HAP-1 (cell line): ENCODE results near the gene OPN4.
"Not testable (repeated sequence)": the region's sequence is repeated elsewhere in the genome, so short reads cannot be mapped to it uniquely, and the experiment has no call there.

Source experiments
- DNase-seq, 2 experiments: peaks; one replicate each; pipeline ENCODE4 v3.0.0-alpha.2; 2016 to 2020; ENCODE audit warnings: low spot score in 2 of 2
- H3K27me3 ChIP-seq: fragments of 250-450 bp; sonication (Bioruptor Pico); 2 replicates; pipeline ENCODE4 v1.5.1; 2020; ENCODE audit warnings: low read depth, mild to moderate bottlenecking, moderate library complexity
- H3K36me3 ChIP-seq: fragments of 250-450 bp; sonication (Bioruptor Pico); replicated peaks from 2 replicates; pipeline ENCODE4 v1.5.1; 2020; ENCODE audit warnings: mild to moderate bottlenecking
- H3K4me1 ChIP-seq: fragments of 250-450 bp; sonication (Bioruptor Pico); 2 replicates; pipeline ENCODE4 v1.5.1; 2020; ENCODE audit warnings: mild to moderate bottlenecking
- H3K4me3 ChIP-seq: fragments of 250-450 bp; sonication (Bioruptor Pico); 2 replicates; pipeline ENCODE4 v1.5.1; 2020; ENCODE audit warnings: mild to moderate bottlenecking, moderate library complexity
- H3K9me3 ChIP-seq: fragments of 250-450 bp; sonication (Bioruptor Pico); 2 replicates; pipeline ENCODE4 v1.5.1; 2020; ENCODE audit warnings: mild to moderate bottlenecking, moderate library complexity
- in situ Hi-C: fragments of 300-500 bp; cut with MboI; formaldehyde crosslinking; loops from 3 replicates; pipeline ENCODE4 v1.14.3; 2020; ENCODE audit warnings: low sequenced_read_pairs, inconsistent platforms, mixed read lengths

OPN4 gene

DNA sequence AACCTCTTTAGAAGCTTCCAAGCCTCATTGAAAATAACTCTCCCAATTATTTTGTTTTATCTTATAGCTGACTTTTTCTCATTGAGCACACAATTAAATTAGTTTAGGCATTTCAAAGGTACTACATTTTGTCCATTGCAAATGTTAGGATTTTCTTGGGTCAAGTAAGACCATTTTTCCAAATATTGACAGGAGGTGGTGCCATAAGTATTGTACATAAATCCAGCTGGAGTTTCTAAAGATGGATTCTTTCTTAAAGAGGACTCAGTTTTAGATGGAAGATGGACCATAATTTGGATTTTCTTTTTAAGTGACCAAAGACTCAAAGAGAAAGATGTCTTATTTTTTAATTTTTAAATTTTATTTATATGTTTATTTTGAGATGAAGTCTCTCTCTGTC, 12.3 kb upstream of the OPN4 start:
- in situ Hi-C loops: no loop called here
- no peak overlapping the region for H3K4me3 ChIP-seq
- no peaks in the 10 kb centered on the region for H3K36me3 ChIP-seq
- H3K9me3 ChIP-seq: no peaks in the 10 kb centered on the region
- peaks cover 14% of the 10 kb centered on the region for H3K27me3 ChIP-seq
- no peaks in the 10 kb centered on the region for H3K4me1 ChIP-seq
- DNase-seq: no peak

DNA sequence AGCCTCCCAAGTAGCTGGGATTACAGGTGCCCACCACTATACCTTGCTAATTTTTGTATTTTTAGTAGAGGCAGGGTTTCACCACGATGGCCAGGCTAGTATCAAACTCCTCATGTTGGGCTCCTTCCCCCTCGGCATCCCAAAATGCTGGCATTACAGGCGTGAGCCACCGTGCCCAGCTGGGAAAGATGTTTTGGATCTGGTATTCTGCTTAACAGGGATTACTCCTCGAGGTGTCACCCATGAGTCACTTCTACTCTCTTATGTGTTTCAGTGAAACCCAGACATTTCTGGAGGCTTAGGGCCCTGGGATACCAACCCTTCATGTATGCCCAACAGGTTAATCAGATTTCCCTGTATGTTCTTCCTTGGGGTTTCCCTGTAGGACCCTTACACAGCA, 11.8 kb upstream of the OPN4 start:
- in situ Hi-C loops: no loop called here
- Histone ChIP-seq H3K4me1 (no peaks in the 10 kb centered on the region), H3K27me3 (peaks cover 10% of the 10 kb centered on the region), H3K36me3 (no peaks in the 10 kb centered on the region), H3K4me3 (no peak overlapping the region), H3K9me3 (no peaks in the 10 kb centered on the region)
- DNase-seq: no peak

DNA sequence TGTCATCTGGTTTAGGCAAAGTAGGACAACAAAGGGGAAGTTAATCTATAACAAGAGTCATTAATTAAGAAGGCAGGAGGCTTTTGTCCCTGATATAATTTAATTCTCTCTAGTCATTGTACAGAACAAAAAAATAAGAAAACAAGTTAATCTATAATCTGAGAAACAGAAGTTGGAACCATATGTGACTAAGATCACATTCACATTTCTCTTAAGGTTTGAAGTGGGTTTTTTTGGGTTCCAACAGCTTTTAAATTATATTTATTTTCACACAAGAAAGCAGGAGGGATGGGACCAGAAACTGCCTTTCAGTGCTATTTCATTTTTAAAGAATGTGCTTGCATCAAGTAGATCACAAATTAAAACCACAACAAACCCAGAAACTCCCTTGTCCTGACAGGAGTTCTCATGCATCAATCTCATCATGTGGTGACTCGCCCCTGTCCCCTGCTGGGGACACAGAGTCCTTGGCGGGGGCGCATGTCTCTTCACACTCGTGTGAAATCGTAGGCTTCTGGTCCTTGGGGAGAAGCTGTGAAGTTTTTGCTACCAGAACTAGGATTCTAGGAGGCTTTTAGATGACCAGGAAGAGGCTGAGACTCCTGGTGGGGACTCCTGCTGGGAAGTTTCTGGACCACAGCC, 10.1 kb upstream of the OPN4 start:
- H3K9me3 ChIP-seq: no peaks in the 10 kb centered on the region
- H3K4me3 ChIP-seq: no peak overlapping the region
- peaks cover 7% of the 10 kb centered on the region for H3K4me1 ChIP-seq
- H3K36me3 ChIP-seq: no peaks in the 10 kb centered on the region
- DNase-seq: no peak
- peaks cover 6% of the 10 kb centered on the region for H3K27me3 ChIP-seq
- in situ Hi-C loops: no loop called here

DNA sequence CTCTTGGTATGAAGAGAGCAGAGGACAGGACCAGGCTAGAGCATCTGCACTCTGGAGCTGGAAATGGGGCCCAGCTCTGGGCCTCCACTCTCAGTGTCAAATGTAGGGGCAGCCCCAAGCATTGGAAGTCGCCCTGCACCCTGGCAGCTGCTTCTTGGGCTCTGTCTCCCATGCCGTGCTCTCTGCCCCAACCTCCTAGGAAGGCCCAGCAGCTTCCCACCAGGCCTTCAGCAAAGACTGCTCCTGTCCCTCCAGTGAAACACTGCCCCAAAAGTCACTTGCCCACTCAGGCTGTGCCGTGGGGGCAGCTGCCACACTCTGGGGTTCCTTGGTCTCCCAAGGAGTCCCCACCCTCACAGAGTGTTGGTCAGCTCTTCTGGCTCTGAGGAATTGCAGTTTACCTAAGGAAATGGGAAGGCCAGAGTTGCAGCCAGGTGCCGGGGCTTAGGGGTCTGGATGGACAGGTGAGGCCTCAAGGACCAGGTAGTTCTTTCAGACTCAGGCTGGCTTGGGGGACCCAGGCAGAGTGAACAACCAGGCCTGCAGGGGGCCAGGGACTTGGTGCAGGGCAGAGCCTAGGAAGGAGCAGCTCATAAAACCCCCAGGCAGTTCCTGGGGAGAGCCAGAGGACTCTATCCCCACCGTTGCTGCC, 9.4 kb upstream of the OPN4 start:
- Histone ChIP-seq H3K4me1 (peaks cover 7% of the 10 kb centered on the region), H3K4me3 (no peak overlapping the region), H3K27me3 (no peaks in the 10 kb centered on the region; the same call in 1 of the 2 replicates), H3K36me3 (no peaks in the 10 kb centered on the region), H3K9me3 (no peaks in the 10 kb centered on the region)
- no peak for DNase-seq
- in situ Hi-C loops: no loop called here

DNA sequence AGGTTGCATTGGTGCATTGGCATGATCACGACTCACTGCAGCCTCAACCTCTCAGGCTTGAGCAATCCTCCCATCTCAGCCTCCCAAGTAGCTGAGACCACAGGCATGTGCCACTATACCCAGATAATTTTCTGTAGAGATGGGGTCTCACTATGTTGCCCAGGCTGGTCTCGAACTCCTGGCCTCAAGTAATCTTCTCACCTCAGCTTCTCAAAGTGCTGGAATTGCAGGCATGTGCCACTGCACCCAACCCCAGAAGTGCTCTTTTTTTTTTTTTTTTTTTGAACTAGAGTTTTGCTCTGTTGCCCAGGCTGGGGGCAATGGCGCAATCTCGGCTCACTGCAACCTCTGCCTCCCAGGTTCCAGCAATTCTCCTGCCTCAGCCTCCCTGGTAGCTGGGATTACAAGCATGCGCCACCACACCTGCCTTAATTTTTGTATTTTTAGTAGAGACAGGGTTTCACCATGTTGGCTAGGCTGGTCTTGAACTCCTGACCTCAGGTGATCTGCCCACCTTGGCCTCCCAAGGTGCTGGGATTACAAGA, 8.7 kb upstream of the OPN4 start:
- in situ Hi-C loops, H3K36me3 ChIP-seq, H3K9me3 ChIP-seq, H3K4me3 ChIP-seq, H3K4me1 ChIP-seq, H3K27me3 ChIP-seq, DNase-seq: not testable (repeated sequence)

DNA sequence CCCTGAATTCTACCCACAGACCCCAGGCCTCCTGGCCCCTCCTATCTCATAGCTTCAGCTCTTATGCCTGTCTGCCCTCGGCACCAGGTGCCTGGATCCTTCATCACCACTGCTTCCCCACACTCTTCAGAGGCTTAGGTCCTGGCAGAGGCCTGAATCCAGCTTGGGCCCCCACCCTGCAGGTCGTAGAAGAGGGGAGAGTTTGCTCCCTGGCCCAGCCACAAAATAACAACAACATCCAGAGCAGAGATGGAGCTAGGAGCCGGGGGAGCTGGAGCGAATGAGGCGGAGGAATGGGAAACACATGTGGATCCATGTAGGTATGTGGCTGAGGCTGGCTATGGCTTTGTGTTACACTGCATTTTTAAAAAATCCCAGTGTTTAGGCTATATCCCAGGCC, 7.8 kb upstream of the OPN4 start:
- peaks cover 7% of the 10 kb centered on the region for H3K4me1 ChIP-seq
- in situ Hi-C loops: no loop called here
- no peaks in the 10 kb centered on the region for H3K36me3 ChIP-seq
- H3K4me3 ChIP-seq: no peak overlapping the region
- no peak for DNase-seq
- H3K9me3 ChIP-seq: no peaks in the 10 kb centered on the region
- no peaks in the 10 kb centered on the region for H3K27me3 ChIP-seq

DNA sequence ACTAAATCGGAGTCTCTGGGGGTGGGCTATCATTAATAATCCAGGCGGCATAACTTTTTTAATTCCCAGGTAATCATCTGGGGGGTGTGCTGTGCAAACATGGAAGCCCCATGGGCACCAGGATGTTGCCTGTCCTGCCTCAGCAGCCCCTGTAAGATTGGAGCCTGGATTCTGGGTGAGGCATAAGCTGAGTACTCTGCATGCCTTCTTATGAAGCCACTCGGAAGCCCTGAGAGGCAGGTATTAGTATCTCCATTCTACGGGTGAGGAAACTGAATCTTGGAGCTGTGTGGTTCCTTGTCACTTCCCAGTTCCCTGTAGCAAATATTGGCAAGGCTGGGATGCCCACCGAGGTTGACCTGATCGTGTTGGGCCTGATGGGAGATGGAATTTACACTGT, 7.4 kb upstream of the OPN4 start:
- H3K4me3 ChIP-seq: no peak overlapping the region
- H3K27me3 ChIP-seq: no peaks in the 10 kb centered on the region
- no peaks in the 10 kb centered on the region for H3K36me3 ChIP-seq
- in situ Hi-C loops: no loop called here
- DNase-seq: no peak
- no peaks in the 10 kb centered on the region for H3K9me3 ChIP-seq
- H3K4me1 ChIP-seq: peaks cover 7% of the 10 kb centered on the region

DNA sequence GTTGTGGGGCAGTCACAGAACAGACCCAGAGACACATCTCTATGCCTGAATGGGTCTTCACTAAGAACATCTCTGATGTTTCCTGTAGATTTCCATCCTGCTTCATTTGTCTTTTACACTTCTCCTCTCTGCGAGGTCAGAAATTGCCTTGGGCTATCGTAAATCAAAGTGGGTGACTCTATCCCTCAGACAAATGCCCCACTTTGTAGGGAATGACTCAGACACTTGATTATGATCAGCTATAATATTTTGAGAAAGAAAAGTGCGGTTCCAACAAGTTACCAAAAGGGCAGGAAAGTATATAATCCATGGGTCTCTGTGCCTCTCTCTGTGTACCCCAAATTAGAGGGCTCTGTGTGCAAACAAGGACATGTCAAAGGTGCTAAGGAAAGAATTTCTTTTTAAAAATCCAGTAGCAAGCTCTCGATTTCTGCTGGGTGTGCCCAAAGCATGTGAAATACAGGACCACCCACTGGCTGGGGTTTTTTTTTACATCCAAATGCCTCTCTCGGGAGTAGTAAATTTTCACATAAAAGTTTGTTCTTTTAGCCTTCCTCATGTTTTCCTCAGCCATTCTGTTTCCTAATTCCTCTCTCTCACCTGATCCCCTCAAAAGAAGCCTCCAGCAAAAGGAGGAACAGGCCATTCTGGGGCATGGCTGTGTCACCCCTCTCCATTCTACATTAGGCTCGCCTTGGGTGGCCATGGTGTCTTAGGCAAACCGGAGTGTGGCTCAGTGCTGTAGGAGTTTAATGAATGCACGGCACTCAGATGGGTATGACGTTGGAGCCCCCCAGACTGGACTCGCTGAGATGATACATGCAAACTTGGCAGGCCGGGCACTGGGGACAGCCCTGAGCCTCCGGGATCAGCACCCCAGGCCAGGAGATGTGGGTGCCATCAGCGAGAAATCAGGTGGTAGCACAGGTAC, 6.3 kb upstream of the OPN4 start:
- no peaks in the 10 kb centered on the region for H3K27me3 ChIP-seq
- H3K9me3 ChIP-seq: no peaks in the 10 kb centered on the region
- H3K4me3 ChIP-seq: no peak overlapping the region
- DNase-seq: peak in 1 of 2 experiments; percentile 34
- no peaks in the 10 kb centered on the region for H3K36me3 ChIP-seq
- peaks cover 7% of the 10 kb centered on the region for H3K4me1 ChIP-seq
- in situ Hi-C loops: no loop called here

DNA sequence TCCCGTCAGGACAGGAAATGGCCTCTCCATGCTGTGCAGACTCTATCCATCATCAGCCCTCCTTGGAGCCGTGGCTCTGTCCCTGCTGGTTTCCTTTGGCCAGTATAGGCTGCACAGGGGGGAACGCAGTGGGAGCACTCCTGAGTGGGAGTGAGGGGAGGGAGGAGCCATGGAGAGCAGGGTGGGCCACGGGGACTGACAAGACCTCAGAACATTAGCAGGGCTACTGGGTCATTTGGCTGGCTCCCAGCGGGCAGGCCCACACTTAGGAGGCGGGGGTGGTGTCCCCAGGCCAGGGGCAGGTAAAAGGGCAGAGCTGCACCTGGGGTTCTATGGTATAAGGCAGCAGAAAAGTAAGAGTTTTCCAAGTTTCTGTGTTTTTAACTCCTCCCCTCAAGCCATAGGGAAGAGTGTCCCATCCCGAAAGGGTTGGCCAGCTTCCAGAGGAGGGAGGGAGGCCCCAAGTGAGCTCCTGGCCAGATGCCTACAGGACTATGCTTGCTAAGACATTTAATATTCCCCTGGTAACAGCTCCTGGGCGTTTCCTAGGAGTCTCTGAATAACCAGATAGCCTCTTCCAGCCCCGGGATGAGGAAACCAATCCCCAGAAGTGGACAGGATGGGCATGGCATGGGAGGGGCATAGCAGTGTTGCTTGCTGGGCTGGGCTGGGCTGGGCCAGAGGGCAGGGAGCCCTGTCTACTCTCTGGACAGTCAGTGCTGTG, 5.5 kb upstream of the OPN4 start:
- peak in 1 of 2 experiments; percentile 61 for DNase-seq
- no peak overlapping the region for H3K4me3 ChIP-seq

DNA sequence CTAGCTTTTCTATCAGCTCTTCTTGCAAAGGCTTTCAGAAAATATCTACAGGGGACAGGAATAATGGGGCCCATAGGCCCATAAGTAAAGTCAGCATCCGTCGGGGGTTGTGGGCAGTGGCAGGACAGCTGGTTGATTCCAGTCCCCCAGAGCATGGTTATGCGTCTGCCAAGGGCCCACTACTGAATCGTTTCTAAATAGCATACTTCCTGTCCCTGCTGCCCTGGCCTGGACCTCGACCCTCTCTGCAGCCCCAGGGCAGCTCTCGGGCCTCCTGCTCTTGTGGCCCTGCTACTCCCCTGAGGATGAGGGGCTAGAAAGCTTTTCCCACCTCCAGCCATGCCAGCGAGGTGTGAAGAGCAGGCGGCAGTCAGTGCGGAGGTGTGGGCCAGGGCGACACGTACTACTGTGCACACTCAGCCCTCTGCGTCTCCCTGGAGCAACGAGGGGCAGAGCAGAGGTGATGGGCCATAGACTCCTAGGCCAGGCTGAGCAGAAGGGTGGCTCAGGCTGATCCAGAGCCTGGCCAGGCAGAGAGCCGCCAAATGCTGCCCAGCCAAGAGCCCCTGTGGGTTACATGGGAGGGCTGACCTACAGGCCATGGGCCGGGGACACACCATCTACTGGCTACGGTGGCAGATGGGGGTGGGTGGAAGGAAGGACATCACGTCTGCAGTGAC, 4.7 kb upstream of the OPN4 start:
- no peaks in the 10 kb centered on the region for H3K36me3 ChIP-seq
- no peaks in the 10 kb centered on the region for H3K27me3 ChIP-seq
- peaks cover 7% of the 10 kb centered on the region for H3K4me1 ChIP-seq
- H3K9me3 ChIP-seq: no peaks in the 10 kb centered on the region
- no peak overlapping the region for H3K4me3 ChIP-seq
- no peak for DNase-seq
- in situ Hi-C loops: no loop called here

More for the DNA sequence above, 5.5 kb upstream of the OPN4 start:
- Histone ChIP-seq H3K36me3 (no peaks in the 10 kb centered on the region), H3K27me3 (no peaks in the 10 kb centered on the region), H3K9me3 (no peaks in the 10 kb centered on the region), H3K4me1 (peaks cover 7% of the 10 kb centered on the region)
- in situ Hi-C loops: no loop called here

DNA sequence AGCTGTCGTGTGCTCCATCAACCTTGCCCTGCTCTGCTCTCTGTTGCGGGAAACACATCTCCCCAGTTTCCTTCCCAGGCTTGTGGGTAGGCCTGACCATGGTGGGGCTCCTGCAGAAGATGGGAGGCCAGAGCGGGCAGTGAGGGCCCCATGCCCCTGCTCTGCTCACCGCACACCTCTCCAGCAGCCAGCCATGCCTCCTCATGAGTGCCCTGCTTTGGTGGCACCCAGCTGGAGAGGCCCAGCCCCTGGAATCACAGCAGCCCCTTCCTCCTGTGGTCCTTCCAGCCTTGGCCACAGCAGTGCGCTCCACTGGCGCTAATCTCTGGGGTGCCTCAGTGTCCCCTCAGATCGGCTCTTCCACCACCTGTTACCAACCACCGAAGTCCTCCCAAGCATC, 4.2 kb upstream of the OPN4 start:
- in situ Hi-C loops: no loop called here

DNA sequence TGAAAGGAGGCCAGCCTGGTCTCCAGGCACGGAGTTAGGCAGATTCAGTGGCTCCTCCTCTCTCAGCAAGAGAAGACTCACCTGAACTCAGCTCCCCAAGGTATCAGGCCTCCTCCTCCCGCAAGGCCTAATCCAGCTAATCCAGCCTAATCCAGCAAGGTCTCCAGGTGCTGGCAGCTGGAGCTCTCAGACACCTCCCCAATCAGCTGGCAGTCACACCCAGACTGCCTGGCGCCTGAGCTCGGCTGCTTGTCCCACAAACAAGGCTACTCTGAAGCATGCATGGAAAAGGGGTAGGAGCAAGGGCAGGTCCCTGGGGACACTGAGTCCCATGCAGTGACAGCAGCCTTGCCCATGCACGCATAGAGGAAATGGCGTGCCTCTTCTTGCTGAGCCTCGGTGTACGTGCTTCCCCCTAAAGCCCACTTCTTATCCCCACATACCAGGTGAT, 3.3 kb upstream of the OPN4 start:
- Histone ChIP-seq H3K27me3 (no peaks in the 10 kb centered on the region), H3K4me1 (peaks cover 7% of the 10 kb centered on the region), H3K4me3 (no peak overlapping the region), H3K36me3 (no peaks in the 10 kb centered on the region), H3K9me3 (no peaks in the 10 kb centered on the region)
- in situ Hi-C loops: no loop called here
- DNase-seq: no peak

More for the DNA sequence above, 4.2 kb upstream of the OPN4 start:
- no peak for DNase-seq
- H3K9me3 ChIP-seq: no peaks in the 10 kb centered on the region
- peaks cover 7% of the 10 kb centered on the region for H3K4me1 ChIP-seq
- no peaks in the 10 kb centered on the region for H3K36me3 ChIP-seq
- no peaks in the 10 kb centered on the region for H3K27me3 ChIP-seq
- H3K4me3 ChIP-seq: no peak overlapping the region
